ENCODE measurements around the gene MELK.

Gene MELK

DNA sequence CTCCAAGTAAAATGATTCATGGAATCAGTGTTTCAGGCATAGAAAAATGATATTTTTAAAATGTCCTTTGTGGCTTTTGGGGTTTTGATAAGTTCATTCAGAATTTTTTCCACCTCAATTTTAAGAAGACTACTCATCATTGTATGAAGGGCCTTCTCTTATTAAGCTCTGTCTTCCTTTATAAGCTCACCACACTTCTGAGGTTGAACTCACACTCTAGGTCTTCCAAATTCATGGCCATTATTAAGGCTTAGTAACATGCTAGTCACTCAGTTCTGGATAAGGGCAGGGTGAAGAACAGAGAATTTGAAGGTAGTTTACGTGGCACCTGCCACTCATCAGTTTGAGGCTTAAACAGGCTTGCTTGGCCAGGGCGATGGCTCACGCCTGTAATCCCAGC is 4.2 kb downstream of the MELK start:
- no CpG with 5 or more reads among the region's 3 CpGs for whole genome bisulfite sequencing (ENCODE audit: insufficient coverage, insufficient read length)
- no peaks in the 10 kb centered on the region for H3K9me3 ChIP-seq (ENCODE audit: control insufficient read depth, insufficient read depth, low read length)
- no peak for DNase-seq (ENCODE audit: low read depth, low spot score)
- H3K27ac ChIP-seq (ENCODE audit: low read length): no peak overlapping the region
- no peaks in the 10 kb centered on the region for H3K27me3 ChIP-seq (ENCODE audit: control insufficient read depth, insufficient read depth, low read length)
- H3K36me3 ChIP-seq (ENCODE audit: control insufficient read depth, insufficient read depth, low read length): no peaks in the 10 kb centered on the region
- H3K4me1 ChIP-seq (ENCODE audit: control insufficient read depth, insufficient read depth, low read length): no peaks in the 10 kb centered on the region
- H3K4me3 ChIP-seq (ENCODE audit: low read length): no peak overlapping the region

DNA sequence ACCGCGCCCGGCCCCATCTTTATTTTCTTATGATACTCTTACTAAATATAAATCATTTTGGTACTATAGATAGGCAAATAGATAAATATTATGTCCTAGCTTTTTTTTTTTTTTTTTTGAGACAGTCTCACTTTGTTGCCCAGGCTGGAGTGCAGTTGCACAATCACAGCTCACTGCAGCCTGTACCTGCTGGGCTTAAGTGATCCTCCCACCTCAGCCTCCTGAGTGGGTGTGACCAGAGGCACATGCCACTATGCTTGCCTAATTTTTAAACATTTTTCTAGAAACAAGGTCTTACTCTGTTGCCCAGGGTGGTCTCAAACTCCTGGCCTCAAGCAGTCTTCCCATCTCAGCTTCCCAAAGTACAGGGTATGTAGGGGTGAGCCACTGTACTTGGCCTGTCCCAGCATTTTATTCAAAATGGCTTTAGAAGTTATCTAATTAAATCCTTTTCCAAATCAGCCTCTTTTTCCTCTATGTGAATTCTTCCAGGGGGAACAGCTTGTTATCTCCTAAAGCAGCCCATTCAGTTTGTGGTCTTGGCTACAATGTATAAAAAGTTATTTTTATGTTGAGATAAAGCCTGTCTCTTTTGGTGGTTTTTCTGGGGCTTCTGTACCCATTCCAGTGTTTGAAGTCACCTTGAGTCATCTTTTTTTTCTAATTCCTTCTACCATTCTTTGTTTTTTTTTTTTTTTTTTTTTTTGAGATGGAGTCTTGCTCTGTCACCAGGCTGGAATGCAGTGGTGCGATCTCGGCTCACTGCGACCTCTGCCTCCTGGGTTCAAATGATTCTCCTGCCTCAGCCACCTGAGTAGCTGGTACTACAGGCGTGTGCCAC is 12.1 kb downstream of the MELK start:
- Histone ChIP-seq H3K4me1 (ENCODE audit: control insufficient read depth, insufficient read depth, low read length) (no peaks in the 10 kb centered on the region), H3K36me3 (ENCODE audit: control insufficient read depth, insufficient read depth, low read length) (peaks cover 3% of the 10 kb centered on the region; the same call in 1 of the 2 replicates), H3K4me3 (ENCODE audit: low read length) (no peak overlapping the region), H3K27ac (ENCODE audit: low read length) (no peak overlapping the region), H3K27me3 (ENCODE audit: control insufficient read depth, insufficient read depth, low read length) (no peaks in the 10 kb centered on the region), H3K9me3 (ENCODE audit: control insufficient read depth, insufficient read depth, low read length) (no peaks in the 10 kb centered on the region)
- no CpG with 5 or more reads among the region's 7 CpGs for WGBS (ENCODE audit: insufficient coverage, insufficient read length)
- no peak for DNase-seq (ENCODE audit: low read depth, low spot score)

- DNase-seq (ENCODE audit: low read depth, low spot score): no peak
- H3K27ac ChIP-seq (ENCODE audit: low read length): no peak overlapping the region
- H3K4me3 ChIP-seq (ENCODE audit: low read length): no peak overlapping the region
- peaks cover 17% of the 10 kb centered on the region for H3K36me3 ChIP-seq (ENCODE audit: control insufficient read depth, insufficient read depth, low read length)
- WGBS (ENCODE audit: insufficient coverage, insufficient read length): no CpG with 5 or more reads among the region's 1 CpG
- no peaks in the 10 kb centered on the region for H3K27me3 ChIP-seq (ENCODE audit: control insufficient read depth, insufficient read depth, low read length)
- no peaks in the 10 kb centered on the region for H3K9me3 ChIP-seq (ENCODE audit: control insufficient read depth, insufficient read depth, low read length)
- no peaks in the 10 kb centered on the region for H3K4me1 ChIP-seq (ENCODE audit: control insufficient read depth, insufficient read depth, low read length)
Measured at GRCh38 chr9:36590231-36590630, 17.5 kb downstream of the MELK start.

GRCh38 chr9:36592801-36593583 is 20.3 kb downstream of the MELK start:
- H3K4me3 ChIP-seq (ENCODE audit: low read length): no peak overlapping the region
- H3K27me3 ChIP-seq (ENCODE audit: control insufficient read depth, insufficient read depth, low read length): no peaks in the 10 kb centered on the region
- H3K27ac ChIP-seq (ENCODE audit: low read length): no peak overlapping the region
- WGBS (ENCODE audit: insufficient coverage, insufficient read length): no CpG with 5 or more reads among the region's 4 CpGs
- H3K4me1 ChIP-seq (ENCODE audit: control insufficient read depth, insufficient read depth, low read length): no peaks in the 10 kb centered on the region
- no peak for DNase-seq (ENCODE audit: low read depth, low spot score)
- H3K36me3 ChIP-seq (ENCODE audit: control insufficient read depth, insufficient read depth, low read length): peaks cover 20% of the 10 kb centered on the region
- H3K9me3 ChIP-seq (ENCODE audit: control insufficient read depth, insufficient read depth, low read length): no peaks in the 10 kb centered on the region

DNA sequence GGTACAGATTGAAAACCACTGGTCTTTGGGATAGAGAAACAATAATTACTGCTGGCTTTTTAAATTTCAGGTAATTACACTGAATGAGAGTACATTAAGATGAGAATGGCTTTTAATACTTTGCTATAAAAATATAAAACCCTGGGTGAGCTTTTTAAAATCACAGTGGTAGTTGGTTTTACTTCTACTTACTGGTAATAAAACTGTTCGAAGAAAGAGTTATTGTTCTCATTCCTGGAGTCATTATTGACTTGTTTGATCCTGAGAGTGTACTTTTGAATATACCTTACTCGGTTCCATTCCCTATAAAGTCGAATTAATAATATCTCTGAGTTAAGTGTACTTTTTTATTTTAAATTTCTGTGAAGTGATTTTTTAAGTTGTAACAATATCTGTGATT is 21.5 kb downstream of the MELK start:
- Histone ChIP-seq H3K4me3 (ENCODE audit: low read length) (no peak overlapping the region), H3K36me3 (ENCODE audit: control insufficient read depth, insufficient read depth, low read length) (peaks cover 24% of the 10 kb centered on the region), H3K27ac (ENCODE audit: low read length) (no peak overlapping the region), H3K4me1 (ENCODE audit: control insufficient read depth, insufficient read depth, low read length) (no peaks in the 10 kb centered on the region), H3K9me3 (ENCODE audit: control insufficient read depth, insufficient read depth, low read length) (no peaks in the 10 kb centered on the region), H3K27me3 (ENCODE audit: control insufficient read depth, insufficient read depth, low read length) (no peaks in the 10 kb centered on the region)
- no peak for DNase-seq (ENCODE audit: low read depth, low spot score)
- WGBS (ENCODE audit: insufficient coverage, insufficient read length): no CpG with 5 or more reads among the region's 3 CpGs

- H3K9me3 ChIP-seq (ENCODE audit: control insufficient read depth, insufficient read depth, low read length): no peaks in the 10 kb centered on the region
- H3K27me3 ChIP-seq (ENCODE audit: control insufficient read depth, insufficient read depth, low read length): no peaks in the 10 kb centered on the region
- H3K27ac ChIP-seq (ENCODE audit: low read length): no peak overlapping the region
- WGBS (ENCODE audit: insufficient coverage, insufficient read length): no CpG with 5 or more reads among the region's 2 CpGs
- H3K36me3 ChIP-seq (ENCODE audit: control insufficient read depth, insufficient read depth, low read length): peaks cover 9% of the 10 kb centered on the region; the same call in 1 of the 2 replicates
- H3K4me3 ChIP-seq (ENCODE audit: low read length): no peak overlapping the region
- DNase-seq (ENCODE audit: low read depth, low spot score): no peak
- H3K4me1 ChIP-seq (ENCODE audit: control insufficient read depth, insufficient read depth, low read length): no peaks in the 10 kb centered on the region
Measured at GRCh38 chr9:36597412-36598178, 24.9 kb downstream of the MELK start.

DNA sequence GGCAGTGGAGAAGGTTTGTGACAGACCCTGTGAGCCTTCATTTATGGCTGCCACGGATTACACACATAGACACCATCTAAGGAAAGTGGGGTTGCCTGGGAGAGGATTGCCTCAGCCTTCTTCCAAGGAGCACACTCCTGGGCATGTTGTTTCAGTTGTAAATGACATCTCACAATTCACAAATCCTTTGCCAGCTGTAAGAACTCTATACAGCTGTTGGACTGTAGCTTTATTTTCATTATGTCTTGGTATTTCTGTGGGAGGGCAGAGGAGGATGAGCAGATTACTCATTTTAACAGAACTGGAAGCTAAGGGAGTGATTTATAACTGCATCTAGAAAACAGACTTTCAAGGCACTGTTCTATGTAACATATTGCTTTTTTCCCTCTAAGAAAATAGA is 25.6 kb downstream of the MELK start:
- no CpG with 5 or more reads among the region's 1 CpG for WGBS (ENCODE audit: insufficient coverage, insufficient read length)
- no peak for DNase-seq (ENCODE audit: low read depth, low spot score)
- Histone ChIP-seq H3K27me3 (ENCODE audit: control insufficient read depth, insufficient read depth, low read length) (no peaks in the 10 kb centered on the region), H3K36me3 (ENCODE audit: control insufficient read depth, insufficient read depth, low read length) (peaks cover 9% of the 10 kb centered on the region; the same call in 1 of the 2 replicates), H3K9me3 (ENCODE audit: control insufficient read depth, insufficient read depth, low read length) (no peaks in the 10 kb centered on the region), H3K4me1 (ENCODE audit: control insufficient read depth, insufficient read depth, low read length) (no peaks in the 10 kb centered on the region), H3K4me3 (ENCODE audit: low read length) (no peak overlapping the region), H3K27ac (ENCODE audit: low read length) (no peak overlapping the region)

DNA sequence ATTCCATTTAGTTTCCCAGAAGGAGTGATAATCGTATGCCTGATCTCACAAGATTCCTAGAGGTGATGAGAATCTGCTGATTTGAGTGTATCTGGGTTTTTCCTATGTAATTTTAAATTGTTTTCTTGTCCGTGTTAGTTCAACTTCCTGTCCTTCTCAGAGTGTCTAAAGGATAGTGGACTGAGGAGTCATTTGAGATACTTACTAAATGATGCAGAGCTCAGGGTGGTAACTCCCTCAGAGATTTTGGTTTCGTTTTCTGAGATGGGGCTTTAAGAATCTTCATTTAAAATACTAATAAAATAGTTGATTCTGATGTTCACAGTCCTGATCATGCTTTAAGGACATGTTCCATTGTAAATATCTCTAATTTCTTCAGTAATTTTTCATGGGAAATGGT is 30.3 kb downstream of the MELK start:
- Histone ChIP-seq H3K9me3 (ENCODE audit: control insufficient read depth, insufficient read depth, low read length) (no peaks in the 10 kb centered on the region), H3K4me1 (ENCODE audit: control insufficient read depth, insufficient read depth, low read length) (no peaks in the 10 kb centered on the region), H3K27me3 (ENCODE audit: control insufficient read depth, insufficient read depth, low read length) (no peaks in the 10 kb centered on the region), H3K27ac (ENCODE audit: low read length) (no peak overlapping the region), H3K36me3 (ENCODE audit: control insufficient read depth, insufficient read depth, low read length) (peaks cover 4% of the 10 kb centered on the region; the same call in 1 of the 2 replicates), H3K4me3 (ENCODE audit: low read length) (no peak overlapping the region)
- DNase-seq (ENCODE audit: low read depth, low spot score): no peak
- WGBS (ENCODE audit: insufficient coverage, insufficient read length): no CpG with 5 or more reads among the region's 3 CpGs

- WGBS (ENCODE audit: insufficient coverage, insufficient read length): no CpG with 5 or more reads among the region's 2 CpGs
- no peaks in the 10 kb centered on the region for H3K9me3 ChIP-seq (ENCODE audit: control insufficient read depth, insufficient read depth, low read length)
- H3K27me3 ChIP-seq (ENCODE audit: control insufficient read depth, insufficient read depth, low read length): no peaks in the 10 kb centered on the region
- H3K27ac ChIP-seq (ENCODE audit: low read length): no peak overlapping the region
- no peak for DNase-seq (ENCODE audit: low read depth, low spot score)
- H3K36me3 ChIP-seq (ENCODE audit: control insufficient read depth, insufficient read depth, low read length): no peaks in the 10 kb centered on the region; the same call in 1 of the 2 replicates
- H3K4me1 ChIP-seq (ENCODE audit: control insufficient read depth, insufficient read depth, low read length): no peaks in the 10 kb centered on the region
- no peak overlapping the region for H3K4me3 ChIP-seq (ENCODE audit: low read length)
Measured at GRCh38 chr9:36609306-36609705, 36.6 kb downstream of the MELK start.

- no peaks in the 10 kb centered on the region; the same call in 1 of the 2 replicates for H3K27me3 ChIP-seq (ENCODE audit: control insufficient read depth, insufficient read depth, low read length)
- no peaks in the 10 kb centered on the region for H3K9me3 ChIP-seq (ENCODE audit: control insufficient read depth, insufficient read depth, low read length)
- DNase-seq (ENCODE audit: low read depth, low spot score): no peak
- no peak overlapping the region for H3K4me3 ChIP-seq (ENCODE audit: low read length)
- no peaks in the 10 kb centered on the region for H3K4me1 ChIP-seq (ENCODE audit: control insufficient read depth, insufficient read depth, low read length)
- H3K36me3 ChIP-seq (ENCODE audit: control insufficient read depth, insufficient read depth, low read length): no peaks in the 10 kb centered on the region; the same call in 1 of the 2 replicates
- H3K27ac ChIP-seq (ENCODE audit: low read length): no peak overlapping the region
- no CpG with 5 or more reads among the region's 6 CpGs for WGBS (ENCODE audit: insufficient coverage, insufficient read length)
Measured at GRCh38 chr9:36622121-36622520, 49.4 kb downstream of the MELK start.
